Posterior cingulate gyrus (tissue), 11 donors: Measurements from ENCODE around the gene MYH7B.

ENCODE experiments used
- DNase-seq, 10 donors: peaks; one replicate each; pipeline versions ENCODE4 v3.0.0 to v3.0.0-alpha.2; 2020 to 2021; ENCODE audit warnings: mixed read lengths in 3 of 10
- intact Hi-C: fragments of 100-400 bp; cut with DNase I; formaldehyde crosslinking; loops from one replicate; pipeline ENCODE4 v1.15.1; 2023

The MYH7B gene

DNA sequence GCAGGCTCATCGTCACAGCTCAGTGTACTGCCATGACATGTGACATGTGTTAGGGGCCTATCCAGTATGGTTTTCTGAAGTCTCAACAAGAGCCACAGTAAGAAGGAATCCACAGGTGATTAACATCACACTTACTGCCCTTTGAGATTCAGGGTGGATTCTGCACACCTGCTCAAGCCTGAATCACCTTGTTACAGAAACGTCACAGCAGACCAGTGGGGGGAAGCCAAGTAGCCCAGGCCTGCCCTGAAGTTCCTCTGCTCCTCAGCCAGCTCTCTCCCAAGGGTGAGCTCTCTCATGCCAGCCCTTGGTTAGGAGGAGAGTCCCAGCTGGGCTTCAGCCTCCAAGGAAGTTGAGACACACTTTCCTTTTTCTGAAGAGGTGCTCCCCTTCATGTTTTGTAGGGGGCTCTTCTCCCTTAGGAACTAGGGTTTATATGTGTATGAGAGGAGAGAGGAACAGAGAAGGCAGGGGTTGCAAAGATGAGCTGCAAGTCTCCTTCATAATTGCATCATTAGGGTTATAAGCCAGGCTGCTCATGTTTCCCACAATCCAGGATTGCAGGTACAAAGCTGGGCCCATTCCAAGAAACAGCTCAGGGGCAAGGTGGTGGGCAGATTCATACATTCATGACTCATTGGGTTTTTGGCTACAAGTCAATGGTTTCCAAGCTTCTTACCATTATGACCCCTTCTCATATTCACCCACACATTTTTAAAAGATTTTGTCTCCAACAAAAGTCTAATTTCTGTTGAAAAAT is 11.7 kb upstream of the MYH7B start:
- DNase-seq, result no peak
- intact Hi-C loops, result no loop called here

- intact Hi-C loops, result no loop called here
- DNase-seq, result no peak
These were observed 10.2 kb upstream of the MYH7B start for GRCh38 chr20:34945315-34946077.

DNA sequence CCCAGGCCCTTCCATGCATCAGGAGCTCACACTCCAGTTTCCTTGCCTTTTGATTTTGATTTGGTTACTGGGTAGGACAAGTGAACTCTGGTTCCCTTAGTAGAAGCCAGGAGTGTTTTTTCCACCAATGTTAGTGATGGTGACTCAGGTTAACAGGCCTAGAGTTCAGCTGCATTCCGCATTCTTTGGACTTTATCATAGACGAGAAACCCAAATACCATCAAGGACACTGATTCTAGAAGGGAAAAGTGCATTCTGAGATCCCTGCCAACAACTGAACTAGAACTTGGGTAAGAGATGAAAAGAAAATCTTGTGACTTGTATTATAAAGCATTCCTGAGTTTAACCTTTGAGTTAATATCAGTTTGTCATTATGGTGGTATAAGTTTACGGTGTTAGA is 9.0 kb upstream of the MYH7B start:
- DNase-seq, result no peak
- intact Hi-C loops, result no loop called here

DNA sequence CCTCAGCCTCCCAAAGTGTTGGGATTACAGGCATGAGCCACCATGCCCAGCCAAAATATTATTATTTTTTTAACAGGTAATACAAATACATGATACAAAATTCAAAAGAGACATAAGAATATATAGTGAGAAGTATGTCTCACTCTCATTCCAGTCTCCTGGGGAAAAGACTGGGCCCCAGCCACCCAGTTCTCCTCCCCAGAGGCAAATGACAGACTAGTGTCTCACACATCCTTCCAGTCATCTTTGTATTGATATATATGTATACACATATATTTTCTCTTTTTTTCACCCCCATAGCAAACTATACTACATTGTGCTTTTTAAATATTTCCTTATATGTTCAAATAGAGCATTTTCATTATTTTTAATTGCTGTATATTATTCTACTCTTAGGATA is 8.3 kb upstream of the MYH7B start:
- no peak for DNase-seq
- intact Hi-C loops, result no loop called here

DNA sequence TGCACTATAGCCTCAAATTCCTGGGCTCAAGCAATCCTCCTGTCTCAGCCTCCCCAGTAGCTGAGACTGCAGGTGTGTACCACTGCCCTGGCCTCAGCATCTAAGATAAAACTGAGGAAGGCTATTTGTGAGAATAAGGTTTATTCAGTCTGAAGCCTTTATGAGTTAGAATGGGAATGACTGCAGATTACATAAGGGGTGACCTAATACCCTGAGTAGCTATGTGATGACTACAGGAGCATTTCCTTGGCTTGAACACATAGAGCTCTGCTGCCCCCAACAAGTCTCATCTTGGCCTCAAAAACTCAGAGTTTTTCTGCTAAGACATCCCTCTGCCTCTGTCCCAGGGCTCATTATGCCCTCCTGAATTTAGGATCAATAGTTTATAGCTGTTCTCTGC is 7.6 kb upstream of the MYH7B start:
- intact Hi-C loops, result no loop called here

GRCh38 chr20:34949120-34949519 is 6.5 kb upstream of the MYH7B start:
- DNase-seq, result no peak
- intact Hi-C loops, result no loop called here

More for the DNA sequence above, 7.6 kb upstream of the MYH7B start:
- no peak for DNase-seq

DNA sequence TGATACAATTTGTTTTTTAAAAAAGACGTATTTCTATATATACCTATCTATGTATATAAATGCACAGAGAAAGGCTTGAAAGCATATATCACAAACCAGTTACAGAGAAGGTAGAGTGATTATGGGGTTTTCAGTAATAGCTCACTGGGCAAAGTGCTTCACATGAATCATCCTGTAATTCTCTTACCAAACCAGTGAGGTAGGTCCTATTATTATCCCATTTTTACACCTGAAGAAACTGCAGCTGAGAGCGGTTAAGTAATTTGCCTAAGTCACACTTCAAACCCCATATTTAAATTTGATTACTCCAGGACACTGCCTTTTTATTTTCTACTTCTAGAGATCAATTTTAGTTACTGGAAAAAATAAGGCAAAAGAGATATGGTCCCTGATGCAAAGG is 4.4 kb upstream of the MYH7B start:
- intact Hi-C loops, result no loop called here
- no peak for DNase-seq

DNA sequence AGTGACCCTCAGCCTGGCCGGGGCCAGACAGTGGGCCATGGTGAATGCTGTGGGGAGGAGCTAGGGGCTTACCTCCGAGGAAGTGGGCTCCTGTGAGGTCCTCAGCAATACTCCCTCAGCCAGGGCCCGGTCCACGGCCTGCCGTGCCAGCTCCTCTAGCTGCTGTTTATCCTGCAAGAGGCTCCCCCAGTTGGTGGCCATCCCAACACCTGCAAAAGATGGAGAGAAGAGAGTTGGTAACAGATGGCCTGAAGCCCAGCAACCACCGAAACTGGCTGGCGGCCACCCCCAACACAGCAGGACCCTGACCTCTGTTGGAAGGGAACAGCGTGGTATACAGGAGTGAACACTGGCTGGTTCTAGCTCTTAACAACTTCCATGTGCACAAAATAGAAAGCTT is 4.0 kb upstream of the MYH7B start:
- intact Hi-C loops, result no loop called here
- peak in 3 of 10 donors; percentile 19 to 86 (median 80) for DNase-seq

GRCh38 chr20:34952671-34953070 is 3.0 kb upstream of the MYH7B start:
- no peak for DNase-seq
- intact Hi-C loops, result no loop called here

- no peak for DNase-seq
- intact Hi-C loops, result loop anchor here (2.0 kb wide), 1 partner anchor 139 kb away; the partner anchor contains the start of gene TRPC4AP
These were observed 1.7 kb upstream of the MYH7B start for GRCh38 chr20:34953960-34954359.

DNA sequence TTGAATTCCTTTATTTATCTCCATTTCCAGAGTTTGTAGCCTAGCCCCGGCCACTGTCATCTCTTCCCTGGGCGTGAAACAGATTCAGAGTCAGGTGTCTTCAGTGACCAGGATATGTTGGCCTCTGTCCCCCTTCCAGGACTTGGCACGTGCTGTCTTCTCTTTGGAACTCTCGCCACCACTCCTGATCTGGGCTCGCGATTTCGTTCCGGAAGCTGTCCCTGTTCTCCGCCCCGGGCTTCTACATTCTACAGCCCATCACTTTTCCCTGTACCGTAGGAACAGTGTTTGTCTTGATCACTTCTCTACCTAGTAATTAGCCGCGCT is 801 bp upstream of the MYH7B start:
- peak in 3 of 10 donors; percentile 25 to 88 (median 69) for DNase-seq
- intact Hi-C loops, result loop anchor here (1.0 to 5.0 kb wide), 3 partner anchors 42 to 138 kb away; partner anchors contain the start of gene TRPC4AP

- DNase-seq, result peak in 1 of 10 donors; percentile 3
- intact Hi-C loops, result loop anchor here (5.0 kb wide), 1 partner anchor 41 kb away; no protein-coding TSS in a partner anchor
These were observed 382 bp downstream of the MYH7B start for GRCh38 chr20:34956041-34956458.

DNA sequence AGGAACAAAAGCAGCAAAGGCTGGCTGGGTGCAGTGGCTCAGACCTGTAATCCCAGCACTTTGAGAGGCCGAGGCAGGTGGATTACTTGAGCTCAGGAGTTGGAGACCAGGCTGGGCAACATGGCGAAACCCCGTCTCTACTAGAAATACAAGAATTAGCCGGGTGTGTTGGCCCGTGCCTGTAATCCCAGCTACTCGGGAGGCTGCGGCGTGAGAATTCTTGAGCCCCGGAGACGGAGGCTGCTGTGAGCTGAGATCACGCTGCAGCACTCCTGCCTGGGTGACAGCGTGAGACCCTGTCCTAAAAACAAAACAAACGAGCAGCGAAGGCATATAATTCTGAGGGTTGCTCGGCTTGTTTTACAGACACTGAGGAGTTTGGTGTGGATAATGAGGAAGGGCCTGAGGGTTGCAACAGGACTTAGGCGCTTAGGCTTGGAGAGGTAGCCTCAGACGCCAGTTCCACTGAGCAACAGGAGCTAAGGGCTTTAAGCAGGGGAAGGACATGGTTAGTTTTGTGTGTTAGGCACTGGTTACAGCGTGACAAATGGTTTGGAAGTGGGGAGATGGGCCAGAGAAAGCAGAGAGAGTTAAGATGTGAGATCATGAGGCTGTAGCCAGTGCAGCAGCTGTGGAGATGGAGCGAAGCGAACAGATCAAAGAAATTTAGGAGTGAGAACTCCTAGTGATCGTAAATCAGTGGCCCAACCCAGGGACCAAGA is 1.2 kb downstream of the MYH7B start:
- intact Hi-C loops, result loop anchor here (5.0 kb wide), 1 partner anchor 40 kb away; no protein-coding TSS in a partner anchor
- DNase-seq, result peak in 1 of 10 donors; percentile 55

DNA sequence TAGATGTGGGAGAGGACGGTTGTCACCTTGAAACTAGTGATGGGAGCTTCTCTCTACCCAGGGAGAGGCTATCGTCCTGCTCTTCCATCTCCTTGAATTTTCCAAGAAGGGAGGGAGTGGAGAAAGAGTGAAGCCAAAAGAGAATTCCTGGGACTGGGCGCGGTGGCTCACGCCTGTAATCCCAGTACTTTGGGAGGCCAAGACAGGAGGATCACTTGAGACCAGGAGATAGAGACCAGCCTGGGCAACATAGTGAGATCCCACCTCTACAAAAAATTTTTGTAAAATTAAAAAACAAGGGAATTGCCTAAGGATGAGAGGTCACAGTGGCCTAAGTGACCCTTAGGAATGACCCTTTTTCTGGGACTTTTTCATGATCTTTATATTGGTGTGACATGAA is 8.8 kb downstream of the MYH7B start:
- intact Hi-C loops, result no loop called here
- DNase-seq, result no peak

- intact Hi-C loops, result no loop called here
- DNase-seq, result no peak
These were observed 9.4 kb downstream of the MYH7B start for GRCh38 chr20:34965051-34965450.

GRCh38 chr20:34967421-34967820 is 11.8 kb downstream of the MYH7B start:
- DNase-seq, result peak in 1 of 10 donors; percentile 68
- intact Hi-C loops, result no loop called here

- DNase-seq, result peak in 1 of 10 donors; percentile 52
- intact Hi-C loops, result no loop called here
These were observed 12.5 kb downstream of the MYH7B start for GRCh38 chr20:34968042-34968775.

DNA sequence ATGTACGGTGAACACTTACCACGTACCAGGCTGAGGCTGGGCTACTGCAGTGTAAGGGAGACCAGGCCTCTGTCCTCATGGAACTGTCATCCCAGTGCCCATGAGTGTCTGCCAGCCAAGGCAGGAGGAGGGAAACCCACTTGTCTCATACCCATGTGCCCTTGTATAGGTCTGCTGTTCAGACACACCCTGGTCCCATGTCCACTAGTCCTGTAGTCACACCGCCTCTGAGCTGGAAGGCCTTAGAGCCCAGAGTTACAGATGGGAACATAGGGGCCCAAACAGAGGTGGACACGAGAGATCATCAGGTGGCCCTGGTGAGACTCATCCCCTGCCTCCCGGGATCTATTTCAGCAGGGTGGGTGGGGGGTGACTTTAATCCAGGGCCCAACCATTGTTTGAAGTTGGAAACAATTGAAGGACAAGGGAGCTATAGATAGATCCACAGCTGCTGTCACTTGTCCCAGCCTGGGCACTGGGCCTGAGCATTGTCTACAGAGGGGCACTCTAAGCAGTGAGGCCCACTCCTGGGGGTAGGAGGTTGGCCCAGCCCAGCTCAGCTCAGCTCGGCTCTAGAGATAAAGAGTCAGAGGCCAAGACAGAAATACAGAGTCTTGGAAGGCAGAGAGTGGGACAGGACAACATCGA is 14.6 kb downstream of the MYH7B start:
- intact Hi-C loops, result loop anchor here (5.0 kb wide), 1 partner anchor 122 kb away; the partner anchor contains the start of gene TRPC4AP
- DNase-seq, result peak in 8 of 10 donors; percentile 48 to 96 (median 68)

- DNase-seq, result peak in 2 of 10 donors; percentile 49 to 83
- intact Hi-C loops, result loop anchor here (5.0 kb wide), 1 partner anchor 121 kb away; the partner anchor contains the start of gene TRPC4AP
These were observed 15.3 kb downstream of the MYH7B start for GRCh38 chr20:34970846-34971560.
